ENCODE measurements around the gene PRIMA1.

The PRIMA1 gene

GRCh38 chr14:93734086-93734822 is 54.0 kb downstream of the PRIMA1 start:
- Histone ChIP-seq H3K36me3 (ENCODE audit: control insufficient read depth in 4 of 4, insufficient read depth in 4 of 4, low read length in 3 of 4) (no peaks in the 10 kb centered on the region), H3K27me3 (replicated peaks in 2 of 5; ENCODE audit: control insufficient read depth in 4 of 5, insufficient read depth in 5 of 5, low read length in 4 of 5) (peaks cover 0 to 11% (median 1%) of the 10 kb centered on the region in 5 experiments), H3K9me3 (ENCODE audit: control extremely low read depth in 1 of 5, control insufficient read depth in 4 of 5, insufficient read depth in 2 of 5, low read depth in 1 of 5, low read length in 4 of 5) (no peaks in the 10 kb centered on the region), H3K4me1 (ENCODE audit: control extremely low read depth in 1 of 4, control insufficient read depth in 4 of 4, insufficient read depth in 4 of 4, low read length in 3 of 4) (no peaks in the 10 kb centered on the region), H3K27ac (ENCODE audit: insufficient read depth in 1 of 2, low read depth in 1 of 2, low read length in 2 of 2, poor library complexity in 1 of 2, severe bottlenecking in 2 of 2) (no peak overlapping the region), H3K4me3 (ENCODE audit: control insufficient read depth in 1 of 7, extremely low read depth in 1 of 7, insufficient read depth in 4 of 7, low read depth in 2 of 7, low read length in 6 of 7) (no peak overlapping the region)
- POLR2A ChIA-PET, result no interaction called here
- 96% methylated on average over 14 of the region's 25 CpGs for WGBS (ENCODE audit: insufficient coverage)
- DNase-seq, result no peak
- CTCF ChIA-PET, result interaction anchor here (0.9 kb wide), 1 partner anchor 53 kb away, joined by 3 read pairs; no protein-coding TSS in a partner anchor

- Histone ChIP-seq H3K4me1 (ENCODE audit: control extremely low read depth in 1 of 4, control insufficient read depth in 4 of 4, insufficient read depth in 4 of 4, low read length in 3 of 4) (no peaks in the 10 kb centered on the region), H3K27ac (ENCODE audit: insufficient read depth in 1 of 2, low read depth in 1 of 2, low read length in 2 of 2, poor library complexity in 1 of 2, severe bottlenecking in 2 of 2) (no peak overlapping the region), H3K4me3 (ENCODE audit: control insufficient read depth in 1 of 7, extremely low read depth in 1 of 7, insufficient read depth in 4 of 7, low read depth in 2 of 7, low read length in 6 of 7) (no peak overlapping the region), H3K36me3 (ENCODE audit: control insufficient read depth in 4 of 4, insufficient read depth in 4 of 4, low read length in 3 of 4) (no peaks in the 10 kb centered on the region), H3K27me3 (replicated peaks in 2 of 5; ENCODE audit: control insufficient read depth in 4 of 5, insufficient read depth in 5 of 5, low read length in 4 of 5) (peaks cover 0 to 11% (median 1%) of the 10 kb centered on the region in 5 experiments), H3K9me3 (ENCODE audit: control extremely low read depth in 1 of 5, control insufficient read depth in 4 of 5, insufficient read depth in 2 of 5, low read depth in 1 of 5, low read length in 4 of 5) (no peaks in the 10 kb centered on the region)
- CTCF ChIA-PET, result no interaction called here
- POLR2A ChIA-PET, result no interaction called here
- 84% methylated on average over 4 of the region's 6 CpGs for WGBS (ENCODE audit: insufficient coverage)
- DNase-seq, result no peak
Measured at GRCh38 chr14:93733631-93734030, 54.7 kb downstream of the PRIMA1 start.

GRCh38 chr14:93733231-93733630 is 55.1 kb downstream of the PRIMA1 start:
- Histone ChIP-seq H3K27me3 (replicated peaks in 2 of 5; ENCODE audit: control insufficient read depth in 4 of 5, insufficient read depth in 5 of 5, low read length in 4 of 5) (peaks cover 0 to 7% (median 1%) of the 10 kb centered on the region in 5 experiments), H3K9me3 (ENCODE audit: control extremely low read depth in 1 of 5, control insufficient read depth in 4 of 5, insufficient read depth in 2 of 5, low read depth in 1 of 5, low read length in 4 of 5) (no peaks in the 10 kb centered on the region), H3K4me3 (ENCODE audit: control insufficient read depth in 1 of 7, extremely low read depth in 1 of 7, insufficient read depth in 4 of 7, low read depth in 2 of 7, low read length in 6 of 7) (no peak overlapping the region), H3K4me1 (ENCODE audit: control extremely low read depth in 1 of 4, control insufficient read depth in 4 of 4, insufficient read depth in 4 of 4, low read length in 3 of 4) (no peaks in the 10 kb centered on the region), H3K36me3 (ENCODE audit: control insufficient read depth in 4 of 4, insufficient read depth in 4 of 4, low read length in 3 of 4) (no peaks in the 10 kb centered on the region), H3K27ac (ENCODE audit: insufficient read depth in 1 of 2, low read depth in 1 of 2, low read length in 2 of 2, poor library complexity in 1 of 2, severe bottlenecking in 2 of 2) (no peak overlapping the region)
- WGBS (ENCODE audit: insufficient coverage), result 59% methylated on average over 11 of the region's 11 CpGs
- CTCF ChIA-PET, result no interaction called here
- POLR2A ChIA-PET, result no interaction called here
- no peak for DNase-seq

GRCh38 chr14:93732524-93732923 is 55.8 kb downstream of the PRIMA1 start:
- 89% methylated on average over 10 of the region's 10 CpGs for WGBS (ENCODE audit: insufficient coverage)
- Histone ChIP-seq H3K36me3 (ENCODE audit: control insufficient read depth in 4 of 4, insufficient read depth in 4 of 4, low read length in 3 of 4) (no peaks in the 10 kb centered on the region), H3K4me3 (ENCODE audit: control insufficient read depth in 1 of 7, extremely low read depth in 1 of 7, insufficient read depth in 4 of 7, low read depth in 2 of 7, low read length in 6 of 7) (no peak overlapping the region), H3K27ac (ENCODE audit: insufficient read depth in 1 of 2, low read depth in 1 of 2, low read length in 2 of 2, poor library complexity in 1 of 2, severe bottlenecking in 2 of 2) (no peak overlapping the region), H3K9me3 (ENCODE audit: control extremely low read depth in 1 of 5, control insufficient read depth in 4 of 5, insufficient read depth in 2 of 5, low read depth in 1 of 5, low read length in 4 of 5) (no peaks in the 10 kb centered on the region), H3K4me1 (ENCODE audit: control extremely low read depth in 1 of 4, control insufficient read depth in 4 of 4, insufficient read depth in 4 of 4, low read length in 3 of 4) (no peaks in the 10 kb centered on the region), H3K27me3 (replicated peaks in 2 of 5; ENCODE audit: control insufficient read depth in 4 of 5, insufficient read depth in 5 of 5, low read length in 4 of 5) (peaks cover 0 to 5% (median 1%) of the 10 kb centered on the region in 5 experiments)
- POLR2A ChIA-PET, result no interaction called here
- no peak for DNase-seq
- CTCF ChIA-PET, result interaction anchor here (1.0 kb wide), 1 partner anchor 55 kb away, joined by 3 read pairs; the partner anchor contains the start of gene PRIMA1

- Histone ChIP-seq H3K4me3 (ENCODE audit: control insufficient read depth in 1 of 7, extremely low read depth in 1 of 7, insufficient read depth in 4 of 7, low read depth in 2 of 7, low read length in 6 of 7) (no peak overlapping the region), H3K4me1 (ENCODE audit: control extremely low read depth in 1 of 4, control insufficient read depth in 4 of 4, insufficient read depth in 4 of 4, low read length in 3 of 4) (no peaks in the 10 kb centered on the region), H3K36me3 (ENCODE audit: control insufficient read depth in 4 of 4, insufficient read depth in 4 of 4, low read length in 3 of 4) (no peaks in the 10 kb centered on the region), H3K27me3 (replicated peaks in 2 of 5; ENCODE audit: control insufficient read depth in 4 of 5, insufficient read depth in 5 of 5, low read length in 4 of 5) (peaks cover 0 to 5% (median 1%) of the 10 kb centered on the region in 5 experiments), H3K9me3 (ENCODE audit: control extremely low read depth in 1 of 5, control insufficient read depth in 4 of 5, insufficient read depth in 2 of 5, low read depth in 1 of 5, low read length in 4 of 5) (no peaks in the 10 kb centered on the region), H3K27ac (ENCODE audit: insufficient read depth in 1 of 2, low read depth in 1 of 2, low read length in 2 of 2, poor library complexity in 1 of 2, severe bottlenecking in 2 of 2) (no peak overlapping the region)
- no peak for DNase-seq
- POLR2A ChIA-PET, result no interaction called here
- CTCF ChIA-PET, result interaction anchor here (1.0 kb wide), 1 partner anchor 56 kb away, joined by 3 read pairs; the partner anchor contains the start of gene PRIMA1
- WGBS (ENCODE audit: insufficient coverage), result 49% methylated on average over 7 of the region's 7 CpGs
Measured at GRCh38 chr14:93731753-93732152, 56.5 kb downstream of the PRIMA1 start.

- H3K4me1 ChIP-seq (ENCODE audit: control extremely low read depth in 1 of 4, control insufficient read depth in 4 of 4, insufficient read depth in 4 of 4, low read length in 3 of 4), result no peaks in the 10 kb centered on the region
- POLR2A ChIA-PET, result no interaction called here
- WGBS (ENCODE audit: insufficient coverage), result 94% methylated on average over 2 of the region's 10 CpGs
- H3K27ac ChIP-seq (ENCODE audit: insufficient read depth in 1 of 2, low read depth in 1 of 2, low read length in 2 of 2, poor library complexity in 1 of 2, severe bottlenecking in 2 of 2), result no peak overlapping the region
- H3K36me3 ChIP-seq (ENCODE audit: control insufficient read depth in 4 of 4, insufficient read depth in 4 of 4, low read length in 3 of 4), result no peaks in the 10 kb centered on the region
- DNase-seq, result no peak
- CTCF ChIA-PET, result no interaction called here
- H3K27me3 ChIP-seq (replicated peaks in 2 of 5; ENCODE audit: control insufficient read depth in 4 of 5, insufficient read depth in 5 of 5, low read length in 4 of 5), result peaks cover 0 to 4% (median 1%) of the 10 kb centered on the region in 5 experiments
- no peaks in the 10 kb centered on the region for H3K9me3 ChIP-seq (ENCODE audit: control extremely low read depth in 1 of 5, control insufficient read depth in 4 of 5, insufficient read depth in 2 of 5, low read depth in 1 of 5, low read length in 4 of 5)
- no peak overlapping the region for H3K4me3 ChIP-seq (ENCODE audit: control insufficient read depth in 1 of 7, extremely low read depth in 1 of 7, insufficient read depth in 4 of 7, low read depth in 2 of 7, low read length in 6 of 7)
Measured at GRCh38 chr14:93729993-93730392, 58.3 kb downstream of the PRIMA1 start.

GRCh38 chr14:93728651-93729016 is 59.7 kb downstream of the PRIMA1 start:
- H3K27me3 ChIP-seq (replicated peaks in 2 of 5; ENCODE audit: control insufficient read depth in 4 of 5, insufficient read depth in 5 of 5, low read length in 4 of 5), result peaks cover 0 to 6% (median 2%) of the 10 kb centered on the region in 5 experiments
- POLR2A ChIA-PET, result no interaction called here
- WGBS (ENCODE audit: insufficient coverage), result 99% methylated on average over 8 of the region's 8 CpGs
- H3K4me1 ChIP-seq (ENCODE audit: control extremely low read depth in 1 of 4, control insufficient read depth in 4 of 4, insufficient read depth in 4 of 4, low read length in 3 of 4), result no peaks in the 10 kb centered on the region
- no peak overlapping the region for H3K4me3 ChIP-seq (ENCODE audit: control insufficient read depth in 1 of 7, extremely low read depth in 1 of 7, insufficient read depth in 4 of 7, low read depth in 2 of 7, low read length in 6 of 7)
- no peak for DNase-seq
- no peak overlapping the region for H3K27ac ChIP-seq (ENCODE audit: insufficient read depth in 1 of 2, low read depth in 1 of 2, low read length in 2 of 2, poor library complexity in 1 of 2, severe bottlenecking in 2 of 2)
- CTCF ChIA-PET, result no interaction called here
- no peaks in the 10 kb centered on the region for H3K36me3 ChIP-seq (ENCODE audit: control insufficient read depth in 4 of 4, insufficient read depth in 4 of 4, low read length in 3 of 4)
- H3K9me3 ChIP-seq (ENCODE audit: control extremely low read depth in 1 of 5, control insufficient read depth in 4 of 5, insufficient read depth in 2 of 5, low read depth in 1 of 5, low read length in 4 of 5), result no peaks in the 10 kb centered on the region

Measured in common myeloid progenitor, CD34-positive (primary cell).